ENCODE measurements around the gene SMIM10L2A.
"Not testable (repeated sequence)": the region's sequence is repeated elsewhere in the genome, so short reads cannot be mapped to it uniquely, and the experiment has no call there.

Gene SMIM10L2A

DNA sequence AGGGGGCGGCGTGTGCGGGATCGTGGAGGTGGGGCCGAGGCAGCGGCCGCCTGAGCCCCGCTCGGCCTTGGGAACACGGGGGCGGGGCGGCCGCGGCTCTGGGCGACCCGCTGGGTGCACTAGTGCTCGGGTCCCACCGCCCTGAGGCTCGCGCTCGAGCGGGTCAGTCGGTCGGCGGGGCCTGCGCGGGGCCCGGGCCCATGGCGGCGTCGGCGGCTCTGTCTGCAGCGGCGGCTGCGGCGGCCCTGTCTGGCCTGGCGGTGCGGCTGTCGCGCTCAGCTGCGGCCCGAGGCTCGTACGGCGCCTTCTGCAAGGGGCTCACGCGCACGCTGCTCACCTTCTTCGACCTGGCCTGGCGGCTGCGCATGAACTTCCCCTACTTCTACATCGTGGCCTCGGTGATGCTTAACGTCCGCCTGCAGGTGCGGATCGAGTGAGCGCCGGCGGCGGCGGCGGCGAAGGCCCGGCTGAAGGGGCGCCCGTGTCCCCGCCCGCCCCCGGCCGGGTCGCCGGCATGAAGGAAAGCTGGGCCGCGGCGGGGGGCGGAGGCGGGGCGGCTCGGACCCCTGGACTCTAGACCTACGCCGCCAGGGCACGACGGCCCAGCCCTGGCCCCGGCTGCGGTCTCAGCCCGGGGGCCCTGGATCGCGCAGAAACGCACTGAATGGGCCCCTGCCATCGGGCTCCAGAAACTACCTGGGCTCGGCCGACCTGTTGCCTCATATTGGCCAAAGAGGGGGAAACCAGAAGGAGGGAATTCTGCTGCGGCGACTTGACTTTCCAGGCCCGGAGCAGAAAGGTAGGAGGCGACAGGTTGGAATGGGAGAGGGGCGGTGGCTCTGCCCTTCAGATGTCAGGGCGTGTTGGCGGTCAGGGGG lies at the start of gene SMIM10L2A:
Gene SMIM10L2A (plus strand): TSS at position 13 of the 878 bp plus-strand sequence. CDS start 188 bp downstream, at position 201.
- DNase-seq = no peak

DNA sequence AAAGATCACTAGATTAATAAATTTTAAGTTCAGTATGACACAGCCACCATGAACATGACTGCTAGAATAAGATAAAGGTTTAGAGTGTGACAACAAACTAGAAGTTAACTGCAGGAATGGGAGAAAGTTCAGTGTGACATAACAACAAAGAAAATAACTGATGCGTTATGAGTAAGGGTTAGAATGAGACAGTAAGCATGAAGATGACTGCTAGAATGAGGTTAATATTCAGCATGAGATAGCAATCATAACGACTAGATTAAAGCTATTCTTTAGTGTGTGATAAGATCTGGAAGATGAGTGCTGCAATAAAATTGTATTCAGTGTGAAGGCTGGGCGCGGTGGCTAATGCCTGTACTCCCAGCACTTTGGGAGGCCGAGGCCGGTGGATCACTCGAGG lies 48.4 kb upstream of the SMIM10L2A start:
- no peak for DNase-seq

DNA sequence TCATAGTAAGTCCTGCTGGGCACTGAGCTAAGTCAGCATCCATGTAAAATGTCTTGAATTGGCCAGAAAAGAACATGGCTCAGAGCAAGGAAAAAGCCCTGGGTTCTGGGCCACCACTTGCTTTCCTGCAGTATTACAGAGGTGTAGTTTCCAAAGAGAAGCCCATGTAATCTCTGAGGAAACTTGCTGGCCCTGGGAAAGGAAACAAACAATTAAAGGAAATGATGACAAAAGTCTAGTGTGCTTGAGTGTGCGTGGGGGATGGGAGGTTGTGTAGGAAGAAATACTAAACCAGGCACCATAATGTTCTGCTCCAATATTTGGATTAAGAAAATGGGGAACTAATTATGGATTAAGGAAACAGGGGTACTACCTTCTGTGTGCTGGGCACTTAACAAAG lies 39.5 kb upstream of the SMIM10L2A start:
- no peak for DNase-seq

GRCh38 chrX:135383249-135383648 lies 38.5 kb upstream of the SMIM10L2A start:
- no peak for DNase-seq

DNA sequence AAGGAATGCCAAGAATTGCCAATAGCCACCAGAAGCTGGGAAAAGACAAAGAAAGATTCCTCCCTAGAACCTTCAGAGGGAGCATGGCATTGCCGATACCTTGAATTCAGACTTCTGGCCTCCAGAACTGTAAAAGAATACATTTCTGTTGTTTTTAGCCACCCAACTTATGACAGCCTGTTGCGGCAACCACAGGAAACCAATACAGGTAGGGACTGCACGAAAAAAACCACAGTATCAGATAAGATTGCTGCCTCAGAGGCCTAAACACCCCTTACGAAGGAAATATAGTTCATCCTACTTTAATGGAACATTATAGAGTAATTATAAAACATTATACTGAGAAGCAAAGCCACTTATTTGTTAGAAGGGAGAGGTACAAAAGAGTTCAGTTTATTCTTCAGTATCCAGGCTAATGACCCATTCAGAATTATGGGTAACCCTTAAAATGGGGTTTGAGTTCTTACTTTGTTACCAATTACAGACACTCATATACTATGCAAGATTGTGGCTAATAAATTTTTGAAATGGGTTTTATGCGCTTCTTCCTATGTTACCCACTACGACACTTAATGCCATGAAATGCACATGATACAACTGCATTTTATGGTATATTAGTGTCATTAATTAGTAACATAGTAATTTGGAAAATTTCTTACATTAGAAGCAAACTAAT lies 37.4 kb upstream of the SMIM10L2A start:
- DNase-seq = no peak

GRCh38 chrX:135388841-135389240 lies 32.9 kb upstream of the SMIM10L2A start:
- DNase-seq = no peak

- no peak for DNase-seq
These were observed 32.5 kb upstream of the SMIM10L2A start for GRCh38 chrX:135389243-135389642.

DNA sequence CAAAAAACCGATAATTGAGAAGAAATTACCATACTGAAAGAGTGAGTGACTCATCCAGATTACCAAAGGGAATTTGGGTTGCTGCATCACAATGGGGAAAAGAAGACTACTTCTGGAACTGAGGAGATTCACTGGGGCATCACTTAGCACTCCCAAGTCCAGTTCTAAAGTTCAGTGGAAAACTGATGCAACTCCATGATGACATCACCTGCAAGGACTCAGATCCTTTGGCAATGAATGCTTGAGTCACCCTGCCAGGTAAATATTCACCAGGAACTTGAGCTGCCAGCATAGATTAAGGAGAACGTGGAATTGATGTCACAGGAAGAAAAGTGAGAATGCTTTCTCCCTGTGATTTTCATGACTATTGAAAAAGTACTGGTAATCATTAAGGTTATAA lies 32.0 kb upstream of the SMIM10L2A start:
- DNase-seq = no peak

DNA sequence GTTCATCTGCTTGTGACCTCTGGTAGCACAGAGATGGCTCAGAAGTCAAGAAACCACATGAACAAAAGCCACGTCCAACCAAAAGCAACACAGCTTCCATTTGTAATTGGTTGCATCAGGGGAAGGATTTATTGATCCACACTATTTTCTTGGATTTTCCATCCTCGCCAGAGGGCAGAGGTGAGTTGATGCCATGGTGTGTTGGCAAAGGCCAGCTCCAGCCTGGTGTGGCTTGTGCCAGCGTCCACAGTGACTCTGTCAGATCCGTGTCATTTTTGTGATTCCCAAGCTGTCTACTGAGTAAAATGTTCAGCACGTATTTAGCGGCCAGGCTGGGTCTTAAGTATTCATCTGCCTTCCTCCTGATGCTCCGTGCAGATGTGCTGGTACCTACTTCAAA lies 30.0 kb upstream of the SMIM10L2A start:
- DNase-seq = no peak

DNA sequence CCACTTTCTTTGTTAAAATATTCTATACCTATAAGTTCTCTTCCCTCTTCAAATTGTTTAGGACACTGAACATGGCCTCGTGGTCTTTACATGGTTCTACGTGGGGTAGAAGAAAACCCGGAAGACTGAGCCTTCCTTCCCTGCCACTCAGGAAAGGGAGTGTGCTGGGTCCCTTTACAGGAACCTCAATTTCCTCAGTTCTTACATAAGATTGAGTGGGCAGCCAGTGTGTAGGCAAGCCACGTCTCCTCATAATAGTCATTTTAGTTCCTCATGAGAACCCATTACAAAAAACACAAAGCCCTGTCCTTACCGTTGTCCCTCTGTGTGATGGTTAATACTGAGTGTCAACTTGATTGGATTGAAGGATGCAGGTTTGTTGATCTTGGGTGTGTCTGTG lies 28.7 kb upstream of the SMIM10L2A start:
- no peak for DNase-seq

GRCh38 chrX:135395064-135395463 lies 26.7 kb upstream of the SMIM10L2A start:
- DNase-seq = no peak

GRCh38 chrX:135396109-135396508 lies 25.6 kb upstream of the SMIM10L2A start:
- no peak for DNase-seq

GRCh38 chrX:135396566-135396965 lies 25.2 kb upstream of the SMIM10L2A start:
- DNase-seq = no peak

DNA sequence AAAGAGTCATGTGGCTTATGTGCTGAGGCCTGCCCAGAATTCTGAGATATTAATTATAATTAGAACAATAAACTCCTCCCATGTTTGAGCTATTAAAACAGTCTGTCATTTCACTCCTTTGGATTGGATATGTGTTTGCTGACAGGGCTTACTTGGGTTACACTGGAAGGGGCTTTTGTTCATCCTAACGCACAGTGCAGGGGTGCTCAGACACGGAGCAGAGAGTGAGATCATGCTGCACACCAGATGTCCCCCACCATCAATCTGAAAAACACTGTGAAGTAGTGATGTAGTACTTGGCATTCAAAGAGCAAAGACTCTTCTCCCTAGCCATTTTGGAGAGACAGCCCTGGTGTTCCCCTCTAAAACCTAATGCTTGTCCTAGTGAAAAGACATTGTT lies 24.1 kb upstream of the SMIM10L2A start:
- DNase-seq = no peak

- DNase-seq = no peak
These were observed 18.4 kb upstream of the SMIM10L2A start for GRCh38 chrX:135403374-135403773.

GRCh38 chrX:135406428-135406827 lies 15.3 kb upstream of the SMIM10L2A start:
- not testable (repeated sequence) for DNase-seq

DNA sequence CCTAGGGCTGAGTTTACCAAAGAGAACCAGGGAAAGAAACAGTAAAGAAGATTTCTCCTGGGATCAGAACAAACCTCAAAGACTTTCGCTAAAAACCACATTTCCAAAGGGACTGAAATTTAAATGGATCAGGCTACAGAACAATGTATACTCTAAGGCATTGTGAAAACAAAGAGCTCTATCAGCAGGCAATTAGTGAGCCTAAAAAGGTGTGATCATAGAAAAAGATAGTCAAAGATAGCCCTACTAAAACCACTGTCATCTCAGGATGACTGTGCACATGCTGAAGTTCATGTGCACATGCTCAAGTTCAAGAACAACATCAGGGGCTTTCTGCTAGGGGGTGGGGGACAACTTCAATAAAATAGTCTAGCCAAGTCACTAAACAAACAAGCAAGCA lies 12.9 kb upstream of the SMIM10L2A start:
- DNase-seq = no peak

GRCh38 chrX:135410861-135411627 lies 10.7 kb upstream of the SMIM10L2A start:
- DNase-seq = peak; percentile 77

GRCh38 chrX:135411893-135412292 lies 9.9 kb upstream of the SMIM10L2A start:
- no peak for DNase-seq

- DNase-seq = no peak
These were observed 5.2 kb upstream of the SMIM10L2A start for GRCh38 chrX:135416546-135416945.

DNA sequence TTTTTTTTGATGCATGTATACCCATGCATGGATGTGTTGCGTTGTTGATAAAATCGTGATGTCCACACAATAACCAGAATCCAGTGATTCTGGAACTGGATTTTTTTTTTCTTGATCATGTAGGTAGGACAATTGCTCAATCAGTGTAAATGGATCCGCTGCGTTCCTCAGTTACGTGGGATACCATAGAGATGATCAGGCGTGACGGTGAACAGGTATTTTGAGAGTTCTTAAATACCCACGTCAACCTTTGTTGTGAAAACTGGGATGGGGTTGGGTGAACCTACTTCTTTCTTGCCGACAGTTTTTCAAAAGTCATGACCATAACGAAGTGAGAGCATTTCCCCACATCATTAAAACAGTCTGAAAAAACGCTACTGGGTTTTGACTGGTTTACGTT lies 913 bp upstream of the SMIM10L2A start:
- no peak for DNase-seq

GRCh38 chrX:135421537-135421931 lies 210 bp upstream of the SMIM10L2A start:
- DNase-seq = peak; percentile 88

DNA sequence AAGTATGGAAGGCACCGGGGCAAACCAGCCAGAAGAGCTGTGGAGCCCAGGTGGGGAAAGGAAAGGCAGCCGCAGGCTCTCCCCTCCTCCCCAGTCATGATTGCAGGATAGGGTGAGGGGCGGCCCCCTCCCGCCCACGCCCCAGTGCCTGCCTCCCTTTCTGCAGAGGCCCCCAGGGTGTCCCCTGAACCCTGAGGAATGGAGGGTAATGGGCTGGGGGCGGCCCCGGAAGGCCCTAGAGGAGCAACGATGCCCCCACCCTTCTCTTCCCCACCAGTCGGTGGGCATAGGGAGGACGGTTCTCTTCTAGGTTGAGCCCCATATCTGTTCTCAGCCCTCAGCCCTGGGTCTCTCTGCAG lies 1.0 kb downstream of the SMIM10L2A start:
- DNase-seq = not testable (repeated sequence)
